Measurements from ENCODE around the gene WFDC2.
"Not testable (repeated sequence)": the region's sequence is repeated elsewhere in the genome, so short reads cannot be mapped to it uniquely, and the experiment has no call there.

The WFDC2 gene

DNA sequence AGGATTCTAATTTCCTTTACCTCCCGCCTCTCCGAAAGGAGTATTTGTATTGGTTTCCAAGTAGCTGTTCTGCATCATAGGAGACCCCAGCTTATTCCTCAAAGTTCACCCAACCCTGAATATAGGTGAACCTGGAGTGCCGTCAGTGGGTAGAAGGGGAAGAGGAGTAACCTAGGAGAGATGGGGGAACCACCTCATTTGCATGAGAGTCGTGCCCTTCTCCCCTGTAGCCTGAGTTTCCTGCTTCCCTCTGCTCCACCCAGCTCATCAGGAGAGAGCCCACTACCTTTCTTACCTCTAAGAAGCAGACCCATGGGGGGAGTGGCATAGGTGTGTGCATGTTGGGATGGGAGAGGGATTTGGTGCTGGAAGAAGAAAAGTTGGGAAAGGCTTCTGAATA lies 17.3 kb upstream of the WFDC2 start:
- no peak for DNase-seq (ENCODE audit: low read depth in 2 of 2)

- no peak for DNase-seq (ENCODE audit: low read depth in 2 of 2)
Observed at GRCh38 chr20:45452772-45453691, 16.5 kb upstream of the WFDC2 start.

DNA sequence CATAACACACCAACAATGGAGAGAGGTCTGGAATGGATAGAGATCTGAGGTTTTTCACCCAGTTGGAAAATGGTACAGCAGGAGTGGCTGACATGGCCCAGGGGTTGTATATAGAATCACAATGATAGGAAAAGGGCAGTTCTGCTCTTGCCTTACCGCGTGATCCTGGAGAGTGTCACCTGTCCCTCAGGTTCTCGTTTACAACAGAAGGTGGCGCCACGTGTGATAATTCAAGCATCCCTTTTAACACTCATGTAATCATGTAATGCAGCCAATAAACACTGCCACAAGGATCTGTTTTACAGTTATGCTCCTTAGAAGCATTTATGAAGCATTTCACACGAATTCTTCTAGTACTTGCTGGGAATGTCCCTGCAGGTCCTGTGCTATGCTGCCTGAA lies 12.9 kb upstream of the WFDC2 start:
- no peak for DNase-seq (ENCODE audit: low read depth in 2 of 2)

DNA sequence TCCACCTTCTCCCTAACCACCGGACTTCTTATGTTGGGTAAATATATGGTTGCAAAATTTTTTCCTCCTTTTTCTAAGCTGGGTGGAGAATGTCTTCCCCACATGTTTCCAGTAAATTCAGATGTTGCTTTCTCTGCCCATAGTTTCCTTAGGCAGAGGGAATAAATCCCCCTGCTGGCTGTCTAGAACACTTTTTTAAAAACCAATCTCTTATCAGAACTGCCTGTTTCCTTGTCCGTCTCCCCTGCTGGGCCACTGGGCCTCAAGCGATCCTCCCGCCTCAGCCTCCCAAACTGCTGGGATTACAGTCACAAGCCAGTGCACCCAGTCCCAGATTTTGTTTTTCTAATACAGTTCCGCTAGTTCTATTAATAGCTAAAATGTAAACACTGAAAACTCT lies 9.9 kb upstream of the WFDC2 start:
- DNase-seq (ENCODE audit: low read depth in 2 of 2) = no peak

- DNase-seq (ENCODE audit: low read depth in 2 of 2) = no peak
Observed at GRCh38 chr20:45461225-45461624, 8.3 kb upstream of the WFDC2 start.

DNA sequence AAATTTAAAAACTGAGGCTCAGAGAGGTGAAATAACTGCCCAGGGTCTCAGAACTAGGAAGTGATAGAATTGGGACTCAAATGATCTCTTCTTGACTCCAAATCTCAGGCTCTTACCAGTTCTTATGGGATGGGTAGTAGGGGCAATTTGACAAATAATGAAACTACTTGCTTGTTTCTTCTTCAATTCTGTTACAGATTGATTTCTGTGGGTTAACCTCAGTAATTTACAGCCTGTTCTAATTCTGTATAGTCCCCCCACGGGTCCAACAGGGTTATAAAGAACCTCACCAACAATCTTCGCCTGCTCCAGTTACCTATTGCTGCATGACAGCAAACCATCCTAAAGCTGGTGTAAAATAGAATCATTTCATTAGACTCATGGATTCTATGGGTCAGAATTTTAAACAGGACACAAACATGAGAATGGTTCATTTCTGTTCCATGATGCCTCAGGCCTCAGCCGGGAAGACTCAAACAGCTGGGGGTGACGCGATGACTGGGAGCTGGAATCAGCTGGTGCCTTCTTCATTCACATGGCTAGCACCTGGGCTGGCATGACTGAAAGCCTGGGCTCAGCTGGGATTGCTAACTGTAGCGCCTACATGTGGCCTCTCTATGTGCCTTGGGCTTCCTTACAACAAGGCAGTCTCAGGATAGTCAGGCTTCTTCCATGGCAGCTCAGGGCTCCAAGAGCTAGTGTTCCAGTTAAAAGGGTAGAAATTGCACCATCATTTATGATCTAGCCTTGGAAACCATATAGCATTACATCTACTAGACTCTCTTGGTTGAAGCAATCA lies 6.6 kb upstream of the WFDC2 start:
- no peak for DNase-seq (ENCODE audit: low read depth in 2 of 2)

DNA sequence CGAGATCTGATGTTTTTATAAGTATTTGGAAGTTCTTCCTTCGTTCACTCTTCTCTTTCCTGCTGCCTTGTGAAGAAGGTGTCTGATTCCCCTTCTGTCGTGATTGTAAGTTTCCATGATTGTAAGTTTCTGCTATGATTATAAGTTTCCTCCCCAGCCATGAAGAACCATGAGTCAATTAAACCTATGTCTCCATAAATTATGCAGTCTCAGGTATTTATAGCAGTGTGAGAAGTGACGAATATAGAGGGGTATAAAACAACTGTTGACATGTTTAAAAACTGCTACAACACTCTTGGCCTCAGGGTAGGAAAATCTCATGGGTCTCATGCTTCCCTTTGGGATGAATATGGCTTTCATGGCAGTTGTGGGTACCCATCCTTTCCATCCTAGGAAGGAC lies 5.8 kb upstream of the WFDC2 start:
- no peak for DNase-seq (ENCODE audit: low read depth in 2 of 2)

GRCh38 chr20:45465491-45466266 lies 3.9 kb upstream of the WFDC2 start:
- DNase-seq (ENCODE audit: low read depth in 2 of 2) = no peak

GRCh38 chr20:45467172-45467571 lies 2.4 kb upstream of the WFDC2 start:
- DNase-seq (ENCODE audit: low read depth in 2 of 2) = no peak

DNA sequence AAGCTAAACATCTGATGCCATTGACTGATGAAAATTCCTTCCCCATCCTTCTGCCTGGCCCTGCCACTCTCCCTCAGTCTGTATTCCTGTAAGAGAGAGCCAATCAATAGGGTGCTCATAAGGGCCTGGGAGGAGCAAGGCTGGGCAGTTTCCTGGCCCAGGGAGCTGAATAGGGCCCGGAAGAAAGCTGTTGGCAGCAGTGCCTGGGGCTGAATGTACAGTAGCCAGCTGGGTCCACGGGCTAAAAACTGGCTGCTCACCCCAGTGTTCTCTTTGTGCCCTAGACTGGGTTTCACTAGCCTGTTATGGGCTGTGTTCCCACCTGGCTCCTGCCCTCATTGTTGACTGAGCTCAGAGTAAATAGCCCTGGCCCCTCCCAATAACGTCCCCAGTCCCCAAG lies 1.7 kb upstream of the WFDC2 start:
- no peak for DNase-seq (ENCODE audit: low read depth in 2 of 2)

GRCh38 chr20:45470262-45470931 lies 844 bp downstream of the WFDC2 start:
- DNase-seq (ENCODE audit: low read depth in 2 of 2) = no peak

- DNase-seq (ENCODE audit: low read depth in 2 of 2) = no peak
Observed at GRCh38 chr20:45470937-45471336, 1.4 kb downstream of the WFDC2 start.

- DNase-seq (ENCODE audit: low read depth in 2 of 2) = not testable (repeated sequence)
Observed at GRCh38 chr20:45472286-45472685, 2.7 kb downstream of the WFDC2 start.

GRCh38 chr20:45477530-45478148 lies 8.1 kb downstream of the WFDC2 start:
- not testable (repeated sequence) for DNase-seq (ENCODE audit: low read depth in 2 of 2)

DNA sequence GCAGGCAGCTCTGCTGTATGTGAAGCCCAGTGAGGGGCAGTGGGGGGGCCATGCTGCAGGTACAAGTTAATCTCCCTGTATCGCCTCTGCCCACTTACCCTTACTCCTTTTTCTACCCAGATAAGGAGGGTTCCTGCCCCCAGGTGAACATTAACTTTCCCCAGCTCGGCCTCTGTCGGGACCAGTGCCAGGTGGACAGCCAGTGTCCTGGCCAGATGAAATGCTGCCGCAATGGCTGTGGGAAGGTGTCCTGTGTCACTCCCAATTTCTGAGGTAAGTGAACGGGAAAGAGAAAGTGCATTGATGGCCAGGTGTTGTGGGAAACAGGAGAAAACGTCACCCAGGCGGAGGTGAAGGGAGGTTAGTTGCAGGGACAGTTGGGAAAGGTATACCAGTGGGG lies 10.3 kb downstream of the WFDC2 start:
- no peak for DNase-seq (ENCODE audit: low read depth in 2 of 2)

DNA sequence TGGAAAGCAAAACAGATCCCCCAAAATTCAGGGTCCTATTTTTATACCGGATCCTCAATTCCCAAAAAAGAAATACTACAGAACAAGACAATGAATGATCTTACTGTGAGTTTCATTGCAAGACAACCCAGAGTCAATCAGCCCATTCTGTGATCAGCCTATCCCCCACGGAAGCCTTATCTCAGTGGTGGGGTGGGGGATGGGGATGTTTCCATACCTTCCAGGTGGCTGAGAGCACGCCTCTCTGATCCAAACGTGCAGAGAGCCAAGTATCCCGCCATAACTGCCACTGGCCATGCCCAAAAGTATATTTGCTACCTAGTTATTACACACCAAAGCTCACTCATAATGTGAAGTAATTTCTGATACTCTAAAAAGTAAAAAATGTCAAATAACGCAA lies 15.1 kb downstream of the WFDC2 start:
- no peak for DNase-seq (ENCODE audit: low read depth in 2 of 2)

DNA sequence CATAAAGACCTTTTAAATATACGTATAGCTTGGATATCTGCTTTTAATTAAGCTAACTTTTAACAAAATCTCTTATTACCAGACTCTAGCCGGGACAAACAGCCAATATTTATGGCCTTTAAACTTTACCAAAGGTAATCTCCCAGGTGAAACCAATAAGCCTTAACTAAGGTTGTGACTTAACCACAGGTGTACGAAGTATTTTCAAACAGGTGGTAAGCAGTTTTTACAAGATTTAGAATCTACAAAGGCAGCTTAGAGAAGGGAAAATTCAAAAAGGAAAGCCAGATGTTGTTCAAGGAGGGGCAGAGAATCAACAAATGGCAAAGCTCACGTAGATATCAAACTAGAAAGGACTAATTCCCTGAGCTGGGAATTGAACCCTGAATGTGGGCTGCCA lies 15.8 kb downstream of the WFDC2 start:
- no peak for DNase-seq (ENCODE audit: low read depth in 2 of 2)

GRCh38 chr20:45487231-45487635 lies 17.7 kb downstream of the WFDC2 start:
- DNase-seq (ENCODE audit: low read depth in 2 of 2) = no peak

- DNase-seq (ENCODE audit: low read depth in 2 of 2) = no peak
Observed at GRCh38 chr20:45489083-45489531, 19.6 kb downstream of the WFDC2 start.

DNA sequence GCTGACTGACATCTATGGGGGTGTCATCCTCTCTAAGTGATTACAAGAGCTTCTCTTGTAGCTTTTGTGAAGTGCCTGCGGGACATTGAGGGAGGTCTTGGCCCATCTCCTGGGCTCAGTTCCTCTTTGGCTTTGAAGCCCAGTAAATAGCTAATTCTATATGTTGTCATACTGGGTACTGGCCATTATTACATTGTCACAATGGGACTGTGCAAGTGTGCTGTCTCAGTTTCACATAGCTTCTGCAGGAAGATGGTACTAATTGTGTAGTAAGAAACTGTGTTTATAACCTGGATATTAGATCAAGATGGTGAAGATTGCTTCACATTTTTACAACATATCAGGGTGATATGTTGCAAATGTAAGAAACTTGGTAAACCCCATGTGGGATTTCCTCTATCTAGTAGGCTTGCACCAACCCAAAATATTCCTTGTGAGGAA lies 26.0 kb downstream of the WFDC2 start:
- DNase-seq (ENCODE audit: low read depth in 2 of 2) = no peak

- DNase-seq (ENCODE audit: low read depth in 2 of 2) = no peak
Observed at GRCh38 chr20:45496166-45496565, 26.6 kb downstream of the WFDC2 start.

All from stimulated activated CD8-positive, alpha-beta memory T cell treated with anti-CD3 and anti-CD28 coated beads, Interleukin-7, amount 100 ng/mL, for 1 hour (primary cell).